HepG2 (cell line): ENCODE results near the gene CPS1. TPM values are rescaled to one million over a fixed set of nuclear protein-coding genes. Genes with fewer than 3 reads are reported as not detected.
A peak's percentile ranks its signal among the peaks of the same experiment; 100 is the strongest.

Experiments
- ARID3A ChIP-seq: IDR thresholded peaks from 2 replicates; pipeline ENCODE4 v1.6.1; 2012; ENCODE audit warnings: low read depth, low read length, improper control_type of control experiment
- FOXO1 ChIP-seq: sonication (generic); formaldehyde crosslinking; IDR thresholded peaks from 2 replicates; pipeline ENCODE4 v1.4.0; 2020; ENCODE audit warnings: missing genetic modification reagents
- HNF1A ChIP-seq, 2 experiments: sonication (generic) in 1 of 2; formaldehyde crosslinking in 1 of 2; IDR thresholded peaks; 2 replicates each; pipeline versions ENCODE4 v1.4.0 to v1.6.1; 2016 to 2020; ENCODE audit warnings: borderline replicate concordance in 1 of 2, low read depth in 1 of 2, mild to moderate bottlenecking in 1 of 2, missing genetic modification reagents in 1 of 2
- MIER2 ChIP-seq: IDR thresholded peaks from 2 replicates; pipeline ENCODE4 v1.6.1; 2016; ENCODE audit warnings: missing biosample characterization, missing genetic modification reagents
- RNF2 ChIP-seq: fragments of 450-650 bp; conservative IDR thresholded peaks from 2 replicates; pipeline ENCODE4 v1.6.1; 2016; ENCODE audit warnings: low read depth
- ZNF335 ChIP-seq: sonication (generic); formaldehyde crosslinking; IDR thresholded peaks from 2 replicates; pipeline ENCODE4 v1.4.0; 2020; ENCODE audit warnings: missing genetic modification reagents
- ZNF407 ChIP-seq: sonication (generic); formaldehyde crosslinking; IDR thresholded peaks from one replicate; pipeline ENCODE4 v1.5.1; 2020; ENCODE audit warnings: mild to moderate bottlenecking, missing genetic modification reagents; ENCODE audit errors: not compliant biosample characterization
- polyA plus RNA-seq, 8 experiments: library from polyadenylated mRNA; depleted of rRNA in 3 of 8; stranded (reverse) in 7 of 8; unstranded in 1 of 8; fragments of >200 nt; fragmentation: Illumina TruSeq in 4 of 8; extraction: Trizol in 4 of 8; gene quantifications; 2 replicates each; pipeline versions ENCODE4 v1.2.1 to v1.2.3, GENCODE V29; 2011 to 2016; ENCODE audit warnings: low read depth in 4 of 8, missing spikeins in 1 of 8, mixed read lengths in 1 of 8; ENCODE audit not compliant: insufficient read depth in 1 of 8
- total RNA-seq, 5 experiments: library from RNA; depleted of rRNA; stranded (reverse); fragments of >200 nt; fragmentation: Illumina TruSeq; extraction: Trizol; gene quantifications; 2 replicates each; pipeline ENCODE4 v1.2.3, GENCODE V29; 2016; ENCODE audit warnings: low read depth in 1 of 5

CPS1 gene
- total and polyA plus RNA-seq, 2 of the 13 experiments (the other 11 are each of a cell fraction or from before 2014, with no cell fraction given), result 24.4 to 51.7 TPM

- no peak for TF ChIP-seq ZNF407 (CRISPR knock-in tag)
- TF ChIP-seq ZNF335 (CRISPR knock-in tag), result 0 out of 2 replicates have a peak, but pooled peaks have one; percentile 27
- no peak for TF ChIP-seq RNF2
- peak; percentile 97 for TF ChIP-seq FOXO1 (CRISPR knock-in tag)
- TF ChIP-seq HNF1A (IDR thresholded peaks at IDR 0.05; ENCODE audit: low read depth), result peak; percentile 78
- TF ChIP-seq HNF1A (CRISPR knock-in tag; IDR thresholded peaks at IDR 0.05; ENCODE audit: borderline replicate concordance), result peak; percentile 72; the same call in 1 of the 2 replicates
- TF ChIP-seq MIER2 (CRISPR knock-in tag), result peak; percentile 24; the same call in 1 of the 2 replicates
- peak; percentile 93 for TF ChIP-seq ARID3A
Measured at GRCh38 chr2:210541290-210541902, 15.0 kb upstream of the CPS1 start (continued).
